ENCODE measurements around the gene TJP3.

TJP3 gene

GRCh38 chr19:3780786-3781304 is 72.7 kb downstream of the TJP3 start:
- H3K27ac ChIP-seq (ENCODE audit: low read depth, low read length) = no peak overlapping the region
- H3K4me2 ChIP-seq (ENCODE audit: low read depth, low read length, poor library complexity, severe bottlenecking) = no peak overlapping the region
- no peak overlapping the region for H3K9ac ChIP-seq (ENCODE audit: low read length)
- no peaks in the 10 kb centered on the region for H3F3A ChIP-seq (ENCODE audit: insufficient read depth)
- H3K9me3 ChIP-seq (ENCODE audit: insufficient read depth, low read length) = peaks cover 11% of the 10 kb centered on the region; the same call in 1 of the 2 replicates
- H3K79me2 ChIP-seq (ENCODE audit: insufficient read depth, low read length) = no peaks in the 10 kb centered on the region
- H3K27me3 ChIP-seq (ENCODE audit: low read length) = no peaks in the 10 kb centered on the region
- no peak overlapping the region for H2AFZ ChIP-seq (ENCODE audit: low read depth, low read length, severe bottlenecking)
- no peaks in the 10 kb centered on the region for H3K36me3 ChIP-seq (ENCODE audit: low read length)
- H3K4me3 ChIP-seq (ENCODE audit: insufficient read depth, low read length, poor library complexity, severe bottlenecking) = no peak overlapping the region
- H3K9me2 ChIP-seq (replicated peaks; ENCODE audit: insufficient read depth, low read length) = no peaks in the 10 kb centered on the region
- H4K20me1 ChIP-seq (ENCODE audit: low read depth, low read length) = no peaks in the 10 kb centered on the region
- TF ChIP-seq CTCF (IDR thresholded peaks at IDR 0.05; ENCODE audit: insufficient read depth, low read length, poor library complexity, severe bottlenecking) = no peak
- TF ChIP-seq EZH2phosphoT487 (conservative IDR thresholded peaks at IDR 0.05; ENCODE audit: low read length) = no peak

- Histone ChIP-seq H3K4me3 (ENCODE audit: insufficient read depth, low read length, poor library complexity, severe bottlenecking) (no peak overlapping the region), H4K20me1 (ENCODE audit: low read depth, low read length) (no peaks in the 10 kb centered on the region), H3F3A (ENCODE audit: insufficient read depth) (no peaks in the 10 kb centered on the region), H3K79me2 (ENCODE audit: insufficient read depth, low read length) (no peaks in the 10 kb centered on the region), H2AFZ (ENCODE audit: low read depth, low read length, severe bottlenecking) (no peak overlapping the region), H3K27ac (ENCODE audit: low read depth, low read length) (no peak overlapping the region), H3K9me3 (ENCODE audit: insufficient read depth, low read length) (peaks cover 11% of the 10 kb centered on the region; the same call in 1 of the 2 replicates), H3K9ac (ENCODE audit: low read length) (no peak overlapping the region), H3K4me2 (ENCODE audit: low read depth, low read length, poor library complexity, severe bottlenecking) (no peak overlapping the region), H3K9me2 (replicated peaks; ENCODE audit: insufficient read depth, low read length) (no peaks in the 10 kb centered on the region), H3K36me3 (ENCODE audit: low read length) (no peaks in the 10 kb centered on the region), H3K27me3 (ENCODE audit: low read length) (no peaks in the 10 kb centered on the region)
- TF ChIP-seq EZH2phosphoT487 (conservative IDR thresholded peaks at IDR 0.05; ENCODE audit: low read length) = no peak
- no peak for TF ChIP-seq CTCF (IDR thresholded peaks at IDR 0.05; ENCODE audit: insufficient read depth, low read length, poor library complexity, severe bottlenecking)
Measured at GRCh38 chr19:3781603-3782002, 73.4 kb downstream of the TJP3 start.

DNA sequence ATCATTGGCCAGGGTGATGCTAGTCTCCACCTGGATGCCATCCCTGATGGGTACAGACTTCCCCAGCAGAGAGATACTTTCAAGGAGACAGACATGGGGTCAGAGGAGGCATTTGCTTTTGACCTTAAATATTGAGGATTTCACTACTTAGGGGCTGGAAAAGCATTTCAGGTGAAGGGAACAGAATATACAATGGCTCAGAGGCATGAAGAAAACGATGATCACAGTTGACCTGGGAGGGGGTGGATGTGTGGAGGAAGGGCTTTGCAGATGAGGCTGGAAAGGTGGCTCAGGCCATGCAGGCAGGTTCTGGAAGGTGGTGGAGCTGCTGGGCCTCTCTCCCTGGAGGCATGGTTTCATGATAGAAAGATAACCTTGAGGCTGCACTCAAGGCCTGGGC is 74.1 kb downstream of the TJP3 start:
- H3K9me3 ChIP-seq (ENCODE audit: insufficient read depth, low read length) = peaks cover 11% of the 10 kb centered on the region; the same call in 1 of the 2 replicates
- H3K9me2 ChIP-seq (replicated peaks; ENCODE audit: insufficient read depth, low read length) = no peaks in the 10 kb centered on the region
- H4K20me1 ChIP-seq (ENCODE audit: low read depth, low read length) = no peaks in the 10 kb centered on the region
- H3K27ac ChIP-seq (ENCODE audit: low read depth, low read length) = no peak overlapping the region
- H3K27me3 ChIP-seq (ENCODE audit: low read length) = no peaks in the 10 kb centered on the region
- no peaks in the 10 kb centered on the region for H3F3A ChIP-seq (ENCODE audit: insufficient read depth)
- no peak overlapping the region for H3K9ac ChIP-seq (ENCODE audit: low read length)
- H3K36me3 ChIP-seq (ENCODE audit: low read length) = no peaks in the 10 kb centered on the region
- no peak overlapping the region for H3K4me3 ChIP-seq (ENCODE audit: insufficient read depth, low read length, poor library complexity, severe bottlenecking)
- no peaks in the 10 kb centered on the region for H3K79me2 ChIP-seq (ENCODE audit: insufficient read depth, low read length)
- H3K4me2 ChIP-seq (ENCODE audit: low read depth, low read length, poor library complexity, severe bottlenecking) = no peak overlapping the region
- no peak overlapping the region for H2AFZ ChIP-seq (ENCODE audit: low read depth, low read length, severe bottlenecking)
- TF ChIP-seq EZH2phosphoT487 (conservative IDR thresholded peaks at IDR 0.05; ENCODE audit: low read length) = no peak
- TF ChIP-seq CTCF (IDR thresholded peaks at IDR 0.05; ENCODE audit: insufficient read depth, low read length, poor library complexity, severe bottlenecking) = no peak
